IgD-negative memory B cell (primary cell): ENCODE measurements around the gene ATXN7. TPM values are rescaled to one million over a fixed set of nuclear protein-coding genes. Genes with fewer than 3 reads are reported as not detected.
A peak's percentile ranks its signal among the peaks of the same experiment; 100 is the strongest.

ENCODE experiments used
- H3K27ac Mint-ChIP-seq, 3 donors: one replicate each; pipeline ENCODE4 v1.8.0; 2020 to 2022; ENCODE audit warnings: mild to moderate bottlenecking in 3 of 3, mixed read lengths in 3 of 3, moderate library complexity in 1 of 3
- H3K27me3 Mint-ChIP-seq: one replicate; pipeline ENCODE4 v1.8.0; 2021; ENCODE audit warnings: mixed read lengths
- H3K36me3 Mint-ChIP-seq: one replicate; pipeline ENCODE4 v1.8.0; 2020; ENCODE audit warnings: mild to moderate bottlenecking, mixed read lengths
- H3K4me1 Mint-ChIP-seq, 3 donors: one replicate each; pipeline ENCODE4 v1.8.0; 2020 to 2022; ENCODE audit warnings: mixed read lengths in 3 of 3, mild to moderate bottlenecking in 1 of 3
- H3K4me3 Mint-ChIP-seq, 4 donors: one replicate each; pipeline ENCODE4 v1.8.0; 2020 to 2022; ENCODE audit warnings: mild to moderate bottlenecking in 4 of 4, mixed read lengths in 4 of 4, moderate library complexity in 3 of 4
- H3K9me3 Mint-ChIP-seq, 3 donors: one replicate each; pipeline ENCODE4 v1.8.0; 2020 to 2021; ENCODE audit warnings: mixed read lengths in 3 of 3, mild to moderate bottlenecking in 1 of 3
- polyA plus RNA-seq: library from polyadenylated mRNA; unstranded; fragments of 300-500 nt; fragmentation: Illumina TruSeq; gene quantifications from one replicate; pipeline ENCODE4 v1.2.3, GENCODE V29; 2021

The ATXN7 gene
- polyA plus RNA-seq, 1 donor from 2014 or later = 2.1 TPM

- Mint-ChIP-seq H3K9me3 (no peaks in the 10 kb centered on the region), H3K27me3 (no peaks in the 10 kb centered on the region), H3K4me3 (peak overlapping the region in 1 of 4 donors; percentile 65), H3K27ac (peak overlapping the region in 2 of 3 donors; percentile 4 to 72), H3K36me3 (peaks cover 2% of the 10 kb centered on the region), H3K4me1 (peaks cover 12 to 20% (median 19%) of the 10 kb centered on the region in 3 donors)
These were observed 116.4 kb downstream of the ATXN7 start for GRCh38 chr3:63980019-63980418.

GRCh38 chr3:63980830-63981498 is 117.3 kb downstream of the ATXN7 start:
- peak overlapping the region in 2 of 3 donors; percentile 7 to 69 for H3K27ac Mint-ChIP-seq
- H3K9me3 Mint-ChIP-seq = no peaks in the 10 kb centered on the region
- H3K36me3 Mint-ChIP-seq = peaks cover 5% of the 10 kb centered on the region
- H3K4me3 Mint-ChIP-seq = no peak overlapping the region
- no peaks in the 10 kb centered on the region for H3K27me3 Mint-ChIP-seq
- H3K4me1 Mint-ChIP-seq = peaks cover 9 to 19% (median 15%) of the 10 kb centered on the region in 3 donors

- H3K9me3 Mint-ChIP-seq = no peaks in the 10 kb centered on the region
- peak overlapping the region in 2 of 3 donors; percentile 70 to 73 for H3K27ac Mint-ChIP-seq
- H3K36me3 Mint-ChIP-seq = peaks cover 5% of the 10 kb centered on the region
- peaks cover 8 to 15% (median 9%) of the 10 kb centered on the region in 3 donors for H3K4me1 Mint-ChIP-seq
- H3K27me3 Mint-ChIP-seq = no peaks in the 10 kb centered on the region
- peak overlapping the region in 2 of 4 donors; percentile 8 to 28 for H3K4me3 Mint-ChIP-seq
These were observed 118.3 kb downstream of the ATXN7 start for GRCh38 chr3:63981980-63982379.

GRCh38 chr3:63984391-63984790 is 120.7 kb downstream of the ATXN7 start:
- no peaks in the 10 kb centered on the region for H3K27me3 Mint-ChIP-seq
- no peak overlapping the region for H3K4me3 Mint-ChIP-seq
- peaks cover 5% of the 10 kb centered on the region for H3K36me3 Mint-ChIP-seq
- H3K27ac Mint-ChIP-seq = no peak overlapping the region
- no peaks in the 10 kb centered on the region for H3K9me3 Mint-ChIP-seq
- peaks cover 0 to 8% (median 3%) of the 10 kb centered on the region in 3 donors for H3K4me1 Mint-ChIP-seq

- no peaks in the 10 kb centered on the region for H3K27me3 Mint-ChIP-seq
- H3K4me3 Mint-ChIP-seq = no peak overlapping the region
- peak overlapping the region in 2 of 3 donors; percentile 25 to 41 for H3K27ac Mint-ChIP-seq
- H3K9me3 Mint-ChIP-seq = no peaks in the 10 kb centered on the region
- peaks cover 5% of the 10 kb centered on the region for H3K36me3 Mint-ChIP-seq
- peaks cover 0 to 8% (median 3%) of the 10 kb centered on the region in 3 donors for H3K4me1 Mint-ChIP-seq
These were observed 122.5 kb downstream of the ATXN7 start for GRCh38 chr3:63986146-63986545.

GRCh38 chr3:63986831-63987230 is 123.2 kb downstream of the ATXN7 start:
- H3K36me3 Mint-ChIP-seq = peaks cover 5% of the 10 kb centered on the region
- no peaks in the 10 kb centered on the region for H3K9me3 Mint-ChIP-seq
- no peak overlapping the region for H3K4me3 Mint-ChIP-seq
- no peaks in the 10 kb centered on the region for H3K27me3 Mint-ChIP-seq
- peaks cover 0 to 6% (median 3%) of the 10 kb centered on the region in 3 donors for H3K4me1 Mint-ChIP-seq
- no peak overlapping the region for H3K27ac Mint-ChIP-seq

GRCh38 chr3:63988943-63989342 is 125.3 kb downstream of the ATXN7 start:
- Mint-ChIP-seq H3K27ac (peak overlapping the region in 1 of 3 donors; percentile 29), H3K4me1 (peaks cover 0 to 5% (median 0%) of the 10 kb centered on the region in 3 donors), H3K4me3 (no peak overlapping the region), H3K27me3 (no peaks in the 10 kb centered on the region), H3K36me3 (peaks cover 3% of the 10 kb centered on the region), H3K9me3 (no peaks in the 10 kb centered on the region)

GRCh38 chr3:63990204-63990603 is 126.5 kb downstream of the ATXN7 start:
- H3K4me3 Mint-ChIP-seq = no peak overlapping the region
- peaks cover 3% of the 10 kb centered on the region for H3K36me3 Mint-ChIP-seq
- H3K9me3 Mint-ChIP-seq = no peaks in the 10 kb centered on the region
- peak overlapping the region in 1 of 3 donors; percentile 44 for H3K27ac Mint-ChIP-seq
- H3K4me1 Mint-ChIP-seq = peaks cover 0 to 5% (median 4%) of the 10 kb centered on the region in 3 donors
- H3K27me3 Mint-ChIP-seq = no peaks in the 10 kb centered on the region

GRCh38 chr3:63990733-63991132 is 127.1 kb downstream of the ATXN7 start:
- H3K27me3 Mint-ChIP-seq = no peaks in the 10 kb centered on the region
- H3K4me3 Mint-ChIP-seq = no peak overlapping the region
- no peaks in the 10 kb centered on the region for H3K9me3 Mint-ChIP-seq
- H3K27ac Mint-ChIP-seq = peak overlapping the region in 1 of 3 donors; percentile 44
- peaks cover 0 to 5% (median 4%) of the 10 kb centered on the region in 3 donors for H3K4me1 Mint-ChIP-seq
- no peaks in the 10 kb centered on the region for H3K36me3 Mint-ChIP-seq

- Mint-ChIP-seq H3K4me1 (peaks cover 0 to 5% (median 4%) of the 10 kb centered on the region in 3 donors), H3K36me3 (peaks cover 4% of the 10 kb centered on the region), H3K27me3 (no peaks in the 10 kb centered on the region), H3K9me3 (no peaks in the 10 kb centered on the region), H3K4me3 (peak overlapping the region in 1 of 4 donors; percentile 35), H3K27ac (no peak overlapping the region)
These were observed 128.0 kb downstream of the ATXN7 start for GRCh38 chr3:63991666-63992065.

- Mint-ChIP-seq H3K9me3 (no peaks in the 10 kb centered on the region), H3K4me1 (peaks cover 0 to 5% (median 4%) of the 10 kb centered on the region in 3 donors), H3K4me3 (no peak overlapping the region), H3K27me3 (no peaks in the 10 kb centered on the region), H3K27ac (peak overlapping the region in 1 of 3 donors; percentile 71), H3K36me3 (peaks cover 4% of the 10 kb centered on the region)
These were observed 129.0 kb downstream of the ATXN7 start for GRCh38 chr3:63992516-63993209.

- Mint-ChIP-seq H3K36me3 (peaks cover 4% of the 10 kb centered on the region), H3K4me3 (no peak overlapping the region), H3K4me1 (peaks cover 0 to 5% (median 4%) of the 10 kb centered on the region in 3 donors), H3K27me3 (no peaks in the 10 kb centered on the region), H3K27ac (no peak overlapping the region), H3K9me3 (no peaks in the 10 kb centered on the region)
These were observed 130.0 kb downstream of the ATXN7 start for GRCh38 chr3:63993653-63994079.

GRCh38 chr3:63995086-63995485 is 131.4 kb downstream of the ATXN7 start:
- H3K9me3 Mint-ChIP-seq = no peaks in the 10 kb centered on the region
- H3K4me3 Mint-ChIP-seq = no peak overlapping the region
- peaks cover 0 to 5% (median 4%) of the 10 kb centered on the region in 3 donors for H3K4me1 Mint-ChIP-seq
- no peaks in the 10 kb centered on the region for H3K27me3 Mint-ChIP-seq
- H3K36me3 Mint-ChIP-seq = peaks cover 4% of the 10 kb centered on the region
- H3K27ac Mint-ChIP-seq = no peak overlapping the region

GRCh38 chr3:63998852-63999754 is 135.4 kb downstream of the ATXN7 start:
- Mint-ChIP-seq H3K4me1 (peaks cover 0 to 5% (median 0%) of the 10 kb centered on the region in 3 donors), H3K36me3 (peaks cover 6% of the 10 kb centered on the region), H3K4me3 (no peak overlapping the region), H3K27ac (peak overlapping the region in 1 of 3 donors; percentile 40), H3K9me3 (no peaks in the 10 kb centered on the region), H3K27me3 (no peaks in the 10 kb centered on the region)
